GM21529 (cell line): ENCODE measurements around the gene HOXA1.

ENCODE experiments used
- ATAC-seq: cut with Tn5 transposase; IDR thresholded peaks from one replicate; pipeline ENCODE4 v1.9.1; 2021; ENCODE audit not compliant: unreplicated experiment

The HOXA1 gene

GRCh38 chr7:27132214-27132613 lies 36.4 kb upstream of the HOXA1 start:
- ATAC-seq = no peak

DNA sequence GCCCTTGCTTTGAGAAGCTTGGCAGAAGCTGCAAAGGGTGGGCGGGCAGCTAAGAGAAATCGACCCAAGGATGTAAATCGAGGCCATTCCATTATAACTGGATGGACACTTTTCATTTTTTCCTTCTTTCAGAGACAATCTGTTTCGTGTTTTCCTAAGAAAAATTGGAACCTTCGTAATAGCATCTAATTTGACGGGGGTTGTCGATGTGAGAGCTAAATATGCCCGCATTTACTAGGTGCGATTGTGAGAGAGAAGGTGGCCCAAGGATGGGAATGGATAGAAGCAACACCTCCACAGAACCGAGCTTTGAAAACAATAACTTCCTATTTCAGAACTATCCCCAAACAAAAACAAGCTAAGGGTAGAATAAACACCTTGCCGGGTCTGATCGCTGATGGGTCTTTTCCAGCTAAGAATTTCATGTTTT lies 35.6 kb upstream of the HOXA1 start:
- no peak for ATAC-seq

DNA sequence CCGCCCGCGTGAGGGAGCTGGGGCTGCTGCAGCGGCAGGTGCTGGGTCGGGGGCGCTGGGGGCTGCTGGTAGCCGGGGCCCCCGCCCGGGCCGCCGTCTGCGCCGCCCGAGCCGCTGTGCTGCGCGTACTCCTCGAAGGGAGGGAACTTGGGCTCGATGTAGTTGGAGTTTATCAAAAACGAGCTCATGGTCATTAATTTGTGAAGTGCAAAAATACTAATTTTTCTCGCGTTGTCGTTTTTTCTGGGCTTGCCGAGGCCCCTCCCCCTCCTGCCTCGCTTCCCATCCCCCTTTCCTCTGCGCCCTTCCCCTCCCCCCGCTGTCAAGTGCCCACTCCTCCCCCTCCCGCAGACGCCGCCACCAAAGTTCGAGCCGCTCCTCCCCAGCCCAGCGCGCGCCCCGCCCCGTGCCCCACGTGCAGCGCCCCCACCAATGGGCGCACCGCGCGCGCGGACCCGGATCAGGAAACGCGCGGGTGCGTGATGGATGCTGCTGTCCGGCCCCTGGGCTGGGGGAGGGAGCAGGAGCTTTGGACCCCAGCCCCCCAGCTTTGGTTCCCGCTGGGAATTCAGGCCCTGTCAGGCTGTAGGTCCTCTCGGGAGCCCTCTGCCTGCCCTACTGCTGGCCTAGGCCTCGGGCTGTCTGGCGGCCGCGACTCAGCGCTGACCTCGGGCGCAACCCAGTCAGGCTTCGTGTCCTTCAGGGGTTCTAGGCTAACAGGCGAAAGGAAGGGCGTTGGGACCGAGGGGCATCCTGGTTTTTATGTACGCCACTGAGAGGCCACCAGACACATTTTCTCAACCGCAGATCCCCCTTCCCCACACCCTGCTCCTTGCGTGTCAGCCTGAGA lies 35.0 kb upstream of the HOXA1 start, which contains the start of gene HOXA4:
Gene HOXA4, minus strand, starts transcription at position 218 of the 850 bp plus-strand sequence. Its CDS starts 24 bp downstream, at position 194.
- peak; percentile 73 for ATAC-seq

DNA sequence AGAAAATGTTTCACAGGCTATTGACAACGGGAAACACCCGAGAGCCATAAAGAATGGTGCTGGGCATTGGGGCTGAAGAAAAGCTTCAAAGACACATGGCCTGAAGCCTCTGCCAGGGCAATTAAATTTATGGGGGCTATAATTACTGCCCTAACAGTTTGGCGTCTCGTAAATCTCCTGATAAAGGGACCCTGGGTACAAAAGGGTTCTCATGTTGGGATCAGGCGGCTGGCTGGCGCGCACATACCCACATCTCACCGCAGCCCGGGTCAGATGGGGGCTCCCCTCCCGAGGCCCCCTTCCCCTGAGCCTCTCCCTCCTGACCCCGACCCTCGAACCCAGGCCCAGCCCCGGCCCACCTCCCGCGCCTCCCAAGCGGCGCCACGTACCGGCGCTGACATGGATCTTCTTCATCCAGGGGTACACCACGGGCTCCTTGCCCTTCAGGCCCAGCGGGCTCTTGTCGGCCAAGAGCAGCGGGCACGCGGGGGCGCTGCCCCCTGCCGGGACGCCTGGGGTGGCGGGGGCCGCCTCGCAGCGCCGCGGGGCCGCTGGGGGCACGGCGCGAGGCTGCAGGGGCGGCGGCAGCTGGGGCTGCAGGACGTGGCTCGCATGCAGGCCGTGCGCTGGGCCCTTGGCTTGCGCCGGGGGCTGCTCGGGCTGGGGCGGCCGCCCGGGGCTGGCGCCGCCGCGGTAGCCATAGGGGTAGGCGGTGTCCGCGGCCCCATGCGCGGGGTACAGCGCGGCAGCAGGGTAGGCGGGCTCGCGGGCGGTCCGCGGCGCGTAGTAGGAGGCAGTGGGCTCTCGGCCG lies 34.1 kb upstream of the HOXA1 start:
- no peak for ATAC-seq

GRCh38 chr7:27128776-27129728 lies 33.3 kb upstream of the HOXA1 start:
- ATAC-seq = no peak

DNA sequence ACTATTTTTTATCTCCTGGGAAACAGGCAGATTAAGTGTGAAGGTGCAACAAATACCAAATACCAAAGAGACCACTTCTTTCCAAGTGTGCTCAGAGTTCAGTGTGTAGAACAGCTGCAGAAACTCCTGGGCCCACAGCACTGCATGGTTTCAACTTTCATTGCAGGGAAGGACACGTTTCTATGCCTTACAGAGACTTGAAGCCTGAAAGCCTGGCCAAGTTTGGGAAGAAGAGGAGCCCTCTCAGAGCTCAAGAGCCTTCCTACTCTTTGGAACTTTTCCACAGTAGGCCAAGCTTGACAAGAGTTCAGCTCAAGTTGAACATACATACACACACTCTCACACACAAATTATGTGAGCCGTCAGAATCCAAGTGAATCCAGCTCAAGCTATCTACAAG lies 32.2 kb upstream of the HOXA1 start:
- no peak for ATAC-seq

- ATAC-seq = no peak
Measured at GRCh38 chr7:27126596-27127327, 31.0 kb upstream of the HOXA1 start.

GRCh38 chr7:27125986-27126394 lies 30.2 kb upstream of the HOXA1 start:
- ATAC-seq = no peak

DNA sequence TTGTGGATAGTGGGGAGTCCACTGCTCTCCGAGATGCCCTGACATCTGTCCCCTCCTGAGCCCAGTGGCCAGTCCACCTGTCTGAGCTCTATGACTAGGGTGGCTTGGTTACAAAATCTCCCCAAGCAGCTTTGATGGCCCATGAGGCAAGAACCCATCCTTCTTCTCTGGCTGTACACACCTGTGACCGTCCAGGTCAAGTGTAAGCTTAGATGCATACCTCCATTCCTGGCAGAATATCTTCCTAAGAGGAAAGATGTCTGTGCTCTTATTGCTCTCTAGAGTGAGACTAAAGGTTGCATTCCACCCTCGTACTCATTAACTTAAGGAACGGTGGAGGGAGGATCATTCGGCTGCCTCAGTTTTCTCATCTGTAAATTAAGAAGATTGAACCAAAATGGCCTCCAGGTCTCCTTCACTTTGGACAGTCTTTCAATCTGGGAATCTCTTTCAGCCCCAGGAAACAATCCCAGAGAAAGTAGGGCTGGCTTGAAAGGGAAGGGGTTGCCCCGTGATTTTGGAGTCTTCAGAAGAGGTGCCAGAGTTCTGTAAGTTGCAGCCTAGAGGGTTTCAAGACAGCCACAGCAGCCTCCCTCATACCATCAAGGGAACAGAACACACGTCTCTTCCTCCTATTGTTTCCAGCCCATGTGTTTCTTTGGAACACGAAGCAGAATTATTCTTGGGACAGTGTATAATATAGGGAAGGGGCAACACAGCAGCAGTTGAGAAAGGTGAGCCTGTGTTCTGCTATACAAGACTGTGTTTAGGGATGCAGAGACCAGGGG lies 29.3 kb upstream of the HOXA1 start:
- ATAC-seq = no peak

- no peak for ATAC-seq
Measured at GRCh38 chr7:27124096-27124901, 28.5 kb upstream of the HOXA1 start.

DNA sequence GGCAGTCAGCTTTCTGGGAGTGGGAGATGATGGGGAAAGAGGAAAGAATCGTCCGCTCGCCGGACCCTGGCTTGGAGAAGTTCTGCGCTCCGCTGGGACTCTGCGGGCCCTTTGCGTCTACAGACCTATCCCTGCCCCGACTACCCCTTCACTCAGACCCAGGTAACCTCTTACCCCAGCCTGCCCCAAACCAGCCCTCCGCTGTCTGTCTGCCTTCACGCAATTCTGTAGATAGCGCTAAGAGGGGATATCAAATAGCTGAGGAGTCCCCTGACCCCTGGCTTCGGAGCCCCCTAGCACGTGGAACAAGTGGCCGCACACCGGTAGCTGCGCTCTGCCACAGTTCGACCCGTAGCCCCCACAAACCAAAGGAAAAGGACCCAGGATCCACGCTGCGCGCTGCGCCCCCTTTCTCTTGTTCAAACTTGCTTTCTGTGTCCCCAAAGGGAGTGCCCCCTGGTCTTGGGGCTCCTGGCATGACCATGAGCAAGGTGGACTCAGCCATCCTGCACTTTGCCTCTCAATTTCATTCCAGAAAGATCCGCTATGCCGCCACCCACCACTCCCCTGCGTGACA lies 27.8 kb upstream of the HOXA1 start:
- no peak for ATAC-seq

DNA sequence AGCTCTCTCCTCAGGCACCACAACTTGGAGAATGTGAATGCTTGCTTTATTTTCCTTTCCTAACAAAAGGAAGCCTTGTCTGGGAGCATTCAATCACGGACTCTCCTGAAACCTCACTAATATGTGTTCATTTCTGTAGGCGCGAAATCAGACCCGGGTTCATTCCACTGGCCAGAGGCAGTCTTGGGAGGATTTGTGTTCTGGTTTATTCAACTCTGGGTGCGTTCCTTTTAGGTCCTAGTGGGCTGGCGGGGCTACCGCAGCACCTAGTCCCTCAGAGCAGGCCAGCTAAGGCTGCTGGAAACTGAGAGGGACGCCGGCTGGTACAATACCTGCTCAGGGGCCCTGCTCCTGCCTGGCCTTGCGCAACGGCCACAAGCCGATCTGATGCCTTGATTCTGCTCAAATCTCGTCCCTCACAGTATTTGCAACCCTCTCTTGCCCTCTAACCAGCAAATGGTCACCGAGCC lies 27.2 kb upstream of the HOXA1 start:
- ATAC-seq = no peak

DNA sequence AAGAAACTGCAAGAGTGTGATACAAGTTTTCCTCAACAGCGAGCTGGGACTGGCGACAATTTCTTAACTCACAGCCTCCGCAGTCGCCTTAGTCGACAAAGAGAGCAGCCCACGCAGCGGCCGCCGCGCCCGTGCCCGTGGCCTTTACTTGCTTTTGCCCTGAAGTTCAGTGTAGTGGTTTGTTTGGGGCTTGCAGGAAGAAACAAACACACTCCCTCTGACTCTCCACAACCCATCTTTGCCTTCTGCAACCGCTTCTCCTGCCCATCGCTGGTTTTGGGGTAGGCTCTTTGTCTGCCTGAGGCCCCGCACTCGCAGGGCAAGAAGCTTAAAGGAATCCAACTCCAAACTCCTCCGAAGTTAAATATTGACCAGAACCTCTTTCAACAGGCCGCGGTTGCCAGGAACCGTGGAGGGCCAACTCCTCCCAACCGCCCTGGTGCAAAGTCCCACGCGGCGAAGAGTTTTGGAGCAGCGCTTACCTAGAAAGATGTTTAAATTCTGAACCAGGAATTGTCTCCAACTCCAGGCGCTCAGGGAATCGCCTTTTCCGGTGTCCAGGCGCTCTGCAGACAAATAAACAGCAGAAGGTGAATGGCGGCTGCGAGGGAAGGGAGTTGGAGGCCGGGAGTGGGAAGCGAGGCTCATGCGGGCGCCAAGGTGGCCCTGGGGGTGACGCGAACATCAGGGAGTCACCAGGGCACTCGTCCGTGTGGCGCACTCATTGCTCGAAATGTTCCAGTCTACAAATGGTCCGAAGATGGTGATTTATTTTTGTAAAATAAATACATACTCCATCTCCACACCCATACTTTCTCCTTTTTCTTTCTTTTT lies 26.5 kb upstream of the HOXA1 start:
- no peak for ATAC-seq

GRCh38 chr7:27121684-27122076 lies 25.9 kb upstream of the HOXA1 start:
- ATAC-seq = no peak

- no peak for ATAC-seq
Measured at GRCh38 chr7:27119412-27119911, 23.7 kb upstream of the HOXA1 start.

DNA sequence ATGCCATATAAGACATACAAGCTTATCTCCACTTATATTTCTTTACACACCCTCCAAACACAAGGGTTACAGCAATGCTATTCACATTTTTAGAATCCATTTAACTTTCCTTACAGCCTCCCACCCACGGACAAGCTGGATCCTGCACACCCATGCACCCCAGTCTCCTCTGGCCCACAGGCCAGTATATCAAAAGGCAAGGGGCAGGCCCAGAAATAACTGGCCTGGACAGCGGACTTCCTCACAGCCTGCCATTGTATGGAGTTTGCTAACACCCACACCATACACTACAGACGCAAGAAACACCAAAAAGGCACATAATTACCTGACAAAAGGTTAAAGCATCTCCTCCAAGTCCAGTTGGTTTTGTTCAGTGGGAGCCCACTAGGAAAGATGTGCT lies 22.8 kb upstream of the HOXA1 start:
- no peak for ATAC-seq

DNA sequence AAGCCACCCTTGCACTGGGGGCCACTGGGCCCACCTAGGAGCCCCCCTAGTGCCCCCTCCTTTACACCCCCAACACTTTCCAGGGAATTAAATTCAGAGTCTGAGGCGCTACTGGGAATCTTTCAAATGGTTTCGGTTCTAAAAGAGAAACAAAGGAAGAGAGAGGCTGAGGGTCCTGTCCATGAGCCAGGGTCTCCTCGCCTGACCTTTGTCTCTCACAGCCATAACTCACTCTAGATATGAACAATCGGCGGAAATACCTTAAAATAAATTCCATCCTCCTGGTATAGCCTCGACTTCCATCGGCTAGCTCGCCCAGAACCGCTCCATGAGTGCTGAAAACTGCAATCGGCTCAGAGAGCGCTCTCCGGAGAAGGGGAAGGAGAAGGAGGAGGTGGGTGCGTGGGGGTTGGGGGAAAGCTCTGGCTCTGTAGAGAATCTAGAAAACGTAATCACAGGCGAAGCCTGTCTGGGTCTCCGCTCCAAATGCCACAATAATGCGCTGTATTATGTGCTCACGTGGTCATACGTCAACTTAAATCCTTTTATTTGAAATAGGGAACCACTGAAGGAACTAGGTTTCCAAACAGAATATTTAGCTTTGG lies 22.2 kb upstream of the HOXA1 start:
- no peak for ATAC-seq
